ENCODE data around the gene P2RX6.

Gene P2RX6

GRCh38 chr22:20980523-20980922 is 34.4 kb upstream of the P2RX6 start:
- TF ChIP-seq, protein P1, sequence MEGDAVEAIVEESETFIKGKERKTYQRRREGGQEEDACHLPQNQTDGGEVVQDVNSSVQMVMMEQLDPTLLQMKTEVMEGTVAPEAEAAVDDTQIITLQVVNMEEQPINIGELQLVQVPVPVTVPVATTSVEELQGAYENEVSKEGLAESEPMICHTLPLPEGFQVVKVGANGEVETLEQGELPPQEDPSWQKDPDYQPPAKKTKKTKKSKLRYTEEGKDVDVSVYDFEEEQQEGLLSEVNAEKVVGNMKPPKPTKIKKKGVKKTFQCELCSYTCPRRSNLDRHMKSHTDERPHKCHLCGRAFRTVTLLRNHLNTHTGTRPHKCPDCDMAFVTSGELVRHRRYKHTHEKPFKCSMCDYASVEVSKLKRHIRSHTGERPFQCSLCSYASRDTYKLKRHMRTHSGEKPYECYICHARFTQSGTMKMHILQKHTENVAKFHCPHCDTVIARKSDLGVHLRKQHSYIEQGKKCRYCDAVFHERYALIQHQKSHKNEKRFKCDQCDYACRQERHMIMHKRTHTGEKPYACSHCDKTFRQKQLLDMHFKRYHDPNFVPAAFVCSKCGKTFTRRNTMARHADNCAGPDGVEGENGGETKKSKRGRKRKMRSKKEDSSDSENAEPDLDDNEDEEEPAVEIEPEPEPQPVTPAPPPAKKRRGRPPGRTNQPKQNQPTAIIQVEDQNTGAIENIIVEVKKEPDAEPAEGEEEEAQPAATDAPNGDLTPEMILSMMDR (IDR thresholded peaks at IDR 0.05; ENCODE audit: insufficient read depth, low read depth, low read length, missing control alignments) = no peak
- H3K4me3 ChIP-seq (ENCODE audit: low read length) = no peak overlapping the region
- DNase-seq (ENCODE audit: low read depth) = no peak

- TF ChIP-seq, protein P1 (IDR thresholded peaks at IDR 0.05; ENCODE audit: insufficient read depth, low read depth, low read length, missing control alignments) = no peak
- DNase-seq (ENCODE audit: low read depth) = no peak
- H3K4me3 ChIP-seq (ENCODE audit: low read length) = peak overlapping the region; percentile 85
Measured at GRCh38 chr22:20980938-20981722, 33.8 kb upstream of the P2RX6 start.

GRCh38 chr22:20981787-20982562 is 33.0 kb upstream of the P2RX6 start, which contains the start of gene LZTR1:
Gene LZTR1 (plus strand): TSS chr22:20982297. CDS start chr22:20982372, 75 bp downstream.
- H3K4me3 ChIP-seq (ENCODE audit: low read length) = peak within 1 kb of the TSS; percentile 85
- peak; percentile 90 for DNase-seq (ENCODE audit: low read depth)
- TF ChIP-seq, protein P1 (IDR thresholded peaks at IDR 0.05; ENCODE audit: insufficient read depth, low read depth, low read length, missing control alignments) = peak; percentile 47

DNA sequence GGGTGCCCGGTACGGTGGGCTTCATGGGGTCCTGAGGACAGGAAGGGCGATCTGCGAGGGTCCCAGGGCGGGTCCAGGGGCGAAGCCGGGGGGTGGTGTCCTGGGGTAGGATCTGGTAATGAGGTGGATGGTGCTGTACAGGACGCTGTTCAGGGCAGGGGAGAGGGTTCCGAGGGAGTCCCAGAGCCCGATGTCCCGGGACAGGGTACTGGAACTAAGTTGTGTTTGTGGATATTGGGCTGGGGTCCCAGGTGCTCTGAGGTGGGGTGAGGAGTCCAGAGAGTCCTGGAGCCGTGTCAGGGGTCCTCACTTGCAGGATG is 32.4 kb upstream of the P2RX6 start:
- DNase-seq (ENCODE audit: low read depth) = no peak
- TF ChIP-seq, protein P1 (IDR thresholded peaks at IDR 0.05; ENCODE audit: insufficient read depth, low read depth, low read length, missing control alignments) = no peak
- peak overlapping the region; percentile 85 for H3K4me3 ChIP-seq (ENCODE audit: low read length)

- TF ChIP-seq, protein P1 (IDR thresholded peaks at IDR 0.05; ENCODE audit: insufficient read depth, low read depth, low read length, missing control alignments) = no peak
- DNase-seq (ENCODE audit: low read depth) = no peak
- peak overlapping the region; percentile 85 for H3K4me3 ChIP-seq (ENCODE audit: low read length)
Measured at GRCh38 chr22:20983081-20983771, 31.7 kb upstream of the P2RX6 start.

GRCh38 chr22:20985720-20986119 is 29.2 kb upstream of the P2RX6 start:
- DNase-seq (ENCODE audit: low read depth) = no peak
- no peak overlapping the region for H3K4me3 ChIP-seq (ENCODE audit: low read length)
- TF ChIP-seq, protein P1 (IDR thresholded peaks at IDR 0.05; ENCODE audit: insufficient read depth, low read depth, low read length, missing control alignments) = no peak

All from epithelial cell of esophagus (primary cell).